Measurements from ENCODE around the gene PAIP2.

DNA sequence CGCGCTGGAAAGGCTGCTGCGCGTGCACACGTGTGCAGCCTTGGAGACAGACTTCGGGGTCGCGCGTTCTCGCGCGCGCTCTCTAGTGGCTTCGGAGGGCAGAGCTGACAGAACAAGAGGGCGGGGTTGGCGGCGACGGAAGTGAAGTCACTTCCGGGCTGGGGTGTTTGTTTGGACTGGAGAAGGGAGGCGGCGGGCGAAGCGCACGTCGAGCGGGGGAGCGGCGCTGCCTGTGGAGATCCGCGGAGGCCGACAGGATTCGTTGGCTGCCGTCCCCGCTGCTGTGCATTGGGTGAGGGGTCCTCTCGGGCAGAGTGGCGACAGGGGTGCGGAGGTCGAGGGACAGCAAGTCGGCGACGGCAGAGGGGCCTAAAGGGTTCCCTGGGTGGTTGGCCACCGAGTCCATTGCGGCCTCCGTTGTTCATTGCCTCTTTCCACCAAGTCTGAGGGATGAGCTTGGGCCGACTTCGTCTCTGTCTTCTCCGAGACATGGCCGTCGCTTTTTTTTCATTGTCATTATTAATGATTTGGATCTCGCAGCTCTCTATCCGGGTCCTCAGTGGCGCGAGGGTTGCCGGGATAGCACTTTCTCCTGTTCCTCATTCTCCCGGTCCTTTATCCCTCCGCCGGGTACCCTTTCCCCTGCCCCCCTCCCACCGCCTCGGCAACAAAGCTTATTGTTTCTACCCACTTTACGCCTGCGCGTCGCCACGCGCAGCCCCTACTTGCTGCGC is at the start of gene PAIP2:
- TF ChIP-seq CTCF (conservative IDR thresholded peaks at IDR 0.05; ENCODE audit: low read length), result peak; percentile 79
- no peak for TF ChIP-seq EZH2phosphoT487 (IDR thresholded peaks at IDR 0.05; ENCODE audit: borderline replicate concordance, low read depth, low read length)
